HG03457 (cell line): Measurements from ENCODE around the gene CAPN7.
"Not testable (repeated sequence)": the region's sequence is repeated elsewhere in the genome, so short reads cannot be mapped to it uniquely, and the experiment has no call there.

Experiments used
- ATAC-seq: cut with Tn5 transposase; IDR thresholded peaks from one replicate; pipeline ENCODE4 v1.9.1; 2021; ENCODE audit warnings: moderate number of reproducible peaks; ENCODE audit not compliant: unreplicated experiment

The CAPN7 gene

GRCh38 chr3:15205934-15206661, at the start of gene CAPN7:
Gene CAPN7, plus strand, starts transcription at chr3:15206246. Its CDS starts 250 bp downstream, at chr3:15206496.
- ATAC-seq = peak; percentile 89

GRCh38 chr3:15157441-15157840, 48.6 kb upstream of the CAPN7 start:
- no peak for ATAC-seq

DNA sequence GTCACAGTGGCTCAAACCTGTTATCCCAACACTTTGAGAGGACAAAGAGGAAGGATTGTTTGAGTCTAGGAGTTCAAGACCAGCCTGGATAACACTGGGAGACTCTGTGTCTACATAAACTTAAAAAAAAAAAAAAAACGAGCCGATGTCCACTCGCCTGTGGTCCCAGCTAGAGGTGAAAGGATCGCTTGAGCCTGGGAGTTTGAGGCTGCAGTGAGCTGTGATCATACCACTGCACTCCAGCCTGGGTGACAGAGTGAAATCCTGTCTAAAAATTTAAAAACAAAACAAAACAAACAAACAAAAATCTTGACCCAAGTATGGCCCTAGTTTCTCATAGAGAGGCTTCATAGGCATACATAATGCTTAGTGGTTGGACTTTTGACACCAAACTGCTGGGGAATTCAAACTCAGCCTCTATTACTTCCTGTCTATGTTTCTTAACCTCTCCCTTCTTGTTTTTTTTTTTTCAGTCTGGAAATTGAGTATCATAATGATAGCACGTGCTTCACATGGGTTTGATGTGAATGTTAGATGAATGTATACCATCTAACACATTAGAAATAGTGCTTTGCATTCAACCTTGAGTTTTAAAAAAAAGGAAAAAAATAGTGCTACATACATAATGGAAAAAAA, 46.4 kb upstream of the CAPN7 start:
- no peak for ATAC-seq

GRCh38 chr3:15160662-15161061, 45.4 kb upstream of the CAPN7 start:
- no peak for ATAC-seq

DNA sequence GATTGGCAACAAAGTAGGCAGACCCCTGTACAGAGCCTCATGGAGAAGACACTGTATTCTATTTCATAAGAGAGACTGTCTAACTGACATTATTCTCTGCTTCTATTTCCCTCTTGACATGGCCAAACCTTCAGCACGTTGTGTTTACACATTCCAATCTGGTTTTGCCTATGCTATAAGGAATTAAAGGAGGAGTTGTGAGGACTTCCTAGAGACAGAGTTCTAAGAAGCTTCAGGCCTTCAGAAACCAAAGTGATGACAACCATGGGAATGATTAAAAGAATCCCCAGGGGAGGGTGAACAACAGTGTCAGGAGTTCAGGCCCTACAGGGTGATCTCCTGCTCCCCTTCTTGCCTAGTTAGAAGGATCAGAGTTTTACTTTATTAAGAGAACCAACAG, 44.9 kb upstream of the CAPN7 start:
- ATAC-seq = no peak

- ATAC-seq = not testable (repeated sequence)
Observed at GRCh38 chr3:15163656-15164055, 42.4 kb upstream of the CAPN7 start.

GRCh38 chr3:15164340-15164739, 41.7 kb upstream of the CAPN7 start:
- ATAC-seq = no peak

GRCh38 chr3:15165061-15165460, 41.0 kb upstream of the CAPN7 start:
- ATAC-seq = no peak

- not testable (repeated sequence) for ATAC-seq
Observed at GRCh38 chr3:15166391-15166790, 39.7 kb upstream of the CAPN7 start.

GRCh38 chr3:15171096-15171495, 35.0 kb upstream of the CAPN7 start:
- peak; percentile 82 for ATAC-seq

DNA sequence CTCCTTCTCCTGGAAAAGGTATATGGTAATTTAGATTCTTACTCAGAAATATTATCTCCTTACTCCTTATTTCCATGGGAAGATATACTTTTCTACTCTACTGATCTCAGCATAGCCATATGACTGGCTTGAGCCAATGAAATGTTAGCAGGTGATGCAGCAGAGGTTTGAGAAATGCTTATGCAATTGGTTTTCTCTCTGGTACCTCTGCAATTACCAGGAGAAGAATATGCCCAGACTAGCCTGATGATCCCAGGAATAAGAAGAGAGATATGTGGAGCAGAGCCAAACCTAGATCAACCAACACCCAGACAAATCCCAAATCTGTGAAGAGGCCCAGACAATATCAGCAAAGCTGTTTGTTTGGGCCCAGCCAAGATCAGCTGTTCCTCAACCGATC, 33.2 kb upstream of the CAPN7 start:
- ATAC-seq = no peak

DNA sequence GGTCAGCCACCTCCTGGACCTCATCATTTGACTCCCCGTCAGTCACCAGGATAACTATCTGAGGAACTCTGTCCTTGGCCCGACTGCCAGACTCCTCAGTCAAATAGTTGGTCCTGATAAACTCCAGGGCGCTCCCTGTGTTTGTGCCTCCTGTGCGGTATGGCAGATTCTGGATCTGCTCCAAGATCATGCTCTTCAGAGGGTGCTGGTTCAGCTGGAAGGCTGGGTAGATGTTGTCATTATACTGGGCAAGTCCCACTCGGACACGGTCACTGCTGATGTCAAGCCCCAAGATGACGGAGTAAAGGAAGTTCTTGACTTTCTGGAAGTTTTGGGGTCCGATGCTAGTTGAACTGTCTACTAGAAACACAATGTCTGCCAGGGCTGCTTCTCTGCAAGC, 31.1 kb upstream of the CAPN7 start:
- ATAC-seq = no peak

- ATAC-seq = no peak
Observed at GRCh38 chr3:15175605-15176004, 30.4 kb upstream of the CAPN7 start.

DNA sequence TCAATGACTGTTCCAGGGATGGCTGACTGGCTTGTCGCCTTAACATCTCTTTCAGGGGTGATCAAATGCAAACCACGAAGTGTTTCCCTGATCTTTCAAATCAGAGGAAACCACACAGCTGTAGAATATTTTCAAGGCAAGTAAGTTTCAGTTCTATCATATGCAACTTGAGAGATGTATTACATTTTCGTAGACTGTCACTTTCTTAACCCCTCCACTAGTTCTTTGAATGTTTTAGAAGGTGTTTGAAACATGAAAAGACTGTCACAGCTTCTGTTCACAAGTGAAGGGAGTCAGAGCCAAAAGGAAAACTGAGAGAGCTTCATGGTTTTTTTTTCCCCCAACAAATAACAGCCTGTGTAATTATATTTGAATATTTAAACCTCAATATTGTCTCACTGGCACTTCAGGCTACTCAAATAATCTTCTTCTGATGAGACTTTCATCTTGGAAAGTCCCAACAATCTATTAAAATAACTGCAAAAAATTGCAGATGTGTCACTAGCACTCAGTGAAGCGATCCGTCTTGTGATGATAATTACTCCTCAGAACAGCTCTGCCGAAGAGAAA, 25.9 kb upstream of the CAPN7 start:
- ATAC-seq = peak; percentile 51

- no peak for ATAC-seq
Observed at GRCh38 chr3:15181511-15181910, 24.5 kb upstream of the CAPN7 start.

DNA sequence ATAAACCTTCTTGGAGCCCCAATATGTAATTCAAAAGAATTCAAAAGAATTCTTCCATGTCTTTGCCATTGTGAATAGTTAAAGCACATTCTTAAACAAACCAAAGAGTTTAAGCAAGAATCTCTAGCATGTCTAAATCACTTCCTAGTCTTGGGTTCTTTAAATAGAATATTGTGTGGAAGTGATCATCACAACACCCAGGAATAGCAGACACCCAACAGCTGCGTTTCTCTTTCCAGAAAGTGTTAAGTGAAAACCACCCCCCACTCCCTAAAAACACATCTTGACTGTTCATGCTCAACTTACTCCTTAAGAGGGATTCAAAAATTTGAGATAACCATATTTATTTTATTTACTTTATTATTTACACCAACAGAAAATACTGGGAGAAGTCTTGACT, 24.1 kb upstream of the CAPN7 start:
- no peak for ATAC-seq

DNA sequence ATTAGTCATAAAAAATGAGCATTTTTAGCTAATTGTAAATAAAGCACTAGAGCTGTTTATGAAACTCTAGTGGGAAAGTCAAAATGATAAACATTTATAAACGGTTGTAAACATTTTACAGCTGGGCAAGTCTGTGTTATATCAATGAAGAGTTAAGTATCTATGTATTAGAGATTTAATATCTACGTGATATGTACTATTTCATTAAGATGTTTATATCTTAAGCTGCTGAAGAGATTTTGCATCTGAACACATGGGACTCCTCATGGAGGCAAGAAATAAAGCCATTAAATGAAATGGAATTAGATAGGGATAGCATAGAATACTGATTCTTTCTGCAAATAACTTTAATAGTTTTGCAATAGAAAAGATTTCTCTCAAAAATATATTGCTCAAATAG, 23.0 kb upstream of the CAPN7 start:
- ATAC-seq = no peak

- ATAC-seq = no peak
Observed at GRCh38 chr3:15185404-15185803, 20.6 kb upstream of the CAPN7 start.

GRCh38 chr3:15186101-15186476, 20.0 kb upstream of the CAPN7 start:
- no peak for ATAC-seq

DNA sequence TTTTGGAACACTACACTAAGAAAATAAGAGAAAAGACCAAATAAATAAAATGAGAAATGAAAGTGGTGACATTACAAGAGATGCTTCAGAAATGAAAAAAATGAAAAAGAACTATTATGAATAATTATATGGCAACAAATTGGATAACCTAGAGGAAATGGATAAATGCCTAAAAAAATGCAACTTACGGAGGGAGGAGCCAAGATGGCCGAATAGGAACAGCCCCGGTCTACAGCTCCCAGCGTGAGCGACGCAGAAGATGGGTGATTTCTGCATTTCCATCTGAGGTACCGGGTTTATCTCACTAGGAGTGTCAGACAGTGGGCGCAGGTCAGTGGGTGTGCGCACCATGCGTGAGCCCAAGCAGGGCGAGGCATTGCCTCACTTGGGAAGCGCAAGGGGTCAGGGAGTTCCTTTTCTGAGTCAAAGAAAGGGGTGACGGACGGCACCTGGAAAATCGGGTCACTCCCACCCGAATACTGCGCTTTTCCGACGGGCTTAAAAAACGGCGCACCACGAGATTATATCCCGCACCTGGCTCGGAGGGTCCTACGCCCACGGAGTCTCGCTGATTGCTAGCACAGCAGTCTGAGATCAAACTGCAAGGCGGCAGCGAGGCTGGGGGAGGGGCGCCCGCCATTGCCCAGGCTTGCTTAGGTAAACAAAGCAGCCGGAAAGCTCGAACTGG, 19.4 kb upstream of the CAPN7 start:
- ATAC-seq = not testable (repeated sequence)

DNA sequence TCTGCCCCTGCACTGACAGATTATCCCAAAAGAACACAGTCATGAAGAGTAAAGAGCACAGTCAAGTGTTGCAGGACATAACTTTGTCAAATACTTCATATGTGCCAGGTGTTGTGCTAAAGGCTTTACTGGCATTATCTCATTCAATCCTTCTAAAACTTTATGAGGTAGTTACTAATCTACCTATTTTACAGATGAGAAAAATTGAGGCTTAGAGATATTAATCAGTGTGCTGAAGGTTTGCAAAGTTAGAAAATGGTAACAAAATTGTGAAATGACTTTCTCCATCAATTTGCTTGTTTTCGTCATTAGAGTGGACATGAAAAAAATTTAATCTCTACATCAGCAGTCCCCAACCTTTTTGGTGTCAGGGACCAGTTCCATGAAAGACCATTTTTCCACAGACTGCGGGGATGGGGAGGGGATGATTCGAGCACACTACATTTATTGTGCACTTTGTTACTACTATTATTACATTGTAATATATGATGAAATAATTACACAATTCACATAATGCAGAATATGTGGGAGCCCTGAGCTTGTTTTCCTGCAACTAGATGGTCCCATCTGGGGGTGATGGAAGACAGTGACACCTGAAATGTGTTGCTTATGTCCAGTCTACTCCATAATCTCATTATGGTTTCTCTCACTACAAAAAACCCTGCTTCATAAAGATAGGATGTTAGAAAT, 8.6 kb upstream of the CAPN7 start:
- no peak for ATAC-seq
